ENCODE results near the gene FTSJ3. TPM values are rescaled to one million over a fixed set of nuclear protein-coding genes. Genes with fewer than 3 reads are reported as not detected.
"Not testable (repeated sequence)": the region's sequence is repeated elsewhere in the genome, so short reads cannot be mapped to it uniquely, and the experiment has no call there.

FTSJ3 gene
- total RNA-seq, 1 donor from 2014 or later: 85.1 TPM

DNA sequence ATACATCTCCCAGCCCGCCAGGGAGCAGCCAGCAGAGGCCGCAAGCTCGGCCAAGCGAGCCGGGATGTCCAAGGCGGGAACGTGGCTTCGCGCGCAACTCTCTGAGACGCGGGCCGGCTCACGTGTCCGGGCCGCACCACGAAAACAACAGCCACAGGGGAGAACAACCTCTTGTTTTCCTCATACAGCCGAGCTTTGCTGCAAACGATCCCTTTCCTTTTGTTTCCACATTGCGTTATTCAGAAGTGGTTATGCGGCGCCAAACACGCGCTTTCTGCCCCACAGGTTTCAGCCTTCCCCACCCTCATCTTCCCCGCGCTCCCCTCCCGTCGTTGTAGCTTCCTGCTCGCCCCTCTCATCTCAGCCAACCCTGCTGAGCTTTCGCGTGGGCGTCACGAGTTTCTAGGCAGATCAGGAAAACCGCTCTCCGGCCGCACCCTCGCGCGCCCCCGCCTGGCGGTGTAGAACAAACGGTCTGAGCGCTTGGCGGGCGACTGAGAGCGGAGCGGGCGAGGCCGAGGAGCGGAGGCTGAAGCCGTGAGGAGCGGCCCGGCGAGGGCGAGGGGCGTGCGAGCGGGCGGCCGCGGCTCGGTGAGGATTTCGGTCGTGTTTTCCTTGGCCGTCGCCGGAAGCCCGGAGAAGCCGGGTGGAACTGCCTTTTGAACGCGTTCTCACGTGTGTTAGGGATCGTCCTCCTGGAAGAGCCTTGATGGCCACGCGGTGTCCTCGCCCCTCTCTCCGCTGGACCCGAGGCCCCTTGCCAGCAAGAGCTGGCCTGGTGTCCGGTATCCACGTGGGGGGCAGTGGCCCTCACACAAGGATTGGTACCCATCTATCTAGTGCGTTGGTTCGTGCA, 21.6 kb upstream of the FTSJ3 start:
- Mint-ChIP-seq H3K36me3 (ENCODE audit: low read depth) (no peaks in the 10 kb centered on the region), H3K27me3 (no peaks in the 10 kb centered on the region), H3K9me3 (no peaks in the 10 kb centered on the region), H3K4me3 (peak overlapping the region; percentile 82), H3K27ac (peak overlapping the region; percentile 89), H3K4me1 (peaks cover 21% of the 10 kb centered on the region)
- CTCF ChIA-PET: interaction anchor here (0.6 to 2.0 kb wide), 10 partner anchors 10 to 284 kb away, joined by 3 to 10 read pairs (median 4); partner anchors contain the start of gene PSMC5
- intact Hi-C loops (cut with micrococcal nuclease): loop anchor here (10.0 kb wide), 1 partner anchor 546 kb away; the partner anchor contains the start of gene PECAM1
- TF ChIP-seq, protein P1, sequence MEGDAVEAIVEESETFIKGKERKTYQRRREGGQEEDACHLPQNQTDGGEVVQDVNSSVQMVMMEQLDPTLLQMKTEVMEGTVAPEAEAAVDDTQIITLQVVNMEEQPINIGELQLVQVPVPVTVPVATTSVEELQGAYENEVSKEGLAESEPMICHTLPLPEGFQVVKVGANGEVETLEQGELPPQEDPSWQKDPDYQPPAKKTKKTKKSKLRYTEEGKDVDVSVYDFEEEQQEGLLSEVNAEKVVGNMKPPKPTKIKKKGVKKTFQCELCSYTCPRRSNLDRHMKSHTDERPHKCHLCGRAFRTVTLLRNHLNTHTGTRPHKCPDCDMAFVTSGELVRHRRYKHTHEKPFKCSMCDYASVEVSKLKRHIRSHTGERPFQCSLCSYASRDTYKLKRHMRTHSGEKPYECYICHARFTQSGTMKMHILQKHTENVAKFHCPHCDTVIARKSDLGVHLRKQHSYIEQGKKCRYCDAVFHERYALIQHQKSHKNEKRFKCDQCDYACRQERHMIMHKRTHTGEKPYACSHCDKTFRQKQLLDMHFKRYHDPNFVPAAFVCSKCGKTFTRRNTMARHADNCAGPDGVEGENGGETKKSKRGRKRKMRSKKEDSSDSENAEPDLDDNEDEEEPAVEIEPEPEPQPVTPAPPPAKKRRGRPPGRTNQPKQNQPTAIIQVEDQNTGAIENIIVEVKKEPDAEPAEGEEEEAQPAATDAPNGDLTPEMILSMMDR (IDR thresholded peaks at IDR 0.05): no peak
- DNase-seq (peak; percentile 92), ATAC-seq (ENCODE audit: low read depth) (peak; percentile 98)
- POLR2A ChIA-PET: interaction anchor here (0.5 to 2.5 kb wide), 15 partner anchors 16 to 658 kb away, joined by 3 to 13 read pairs (median 4); partner anchors contain the start of genes CCDC47, CEP95, DDX42 and ERN1

DNA sequence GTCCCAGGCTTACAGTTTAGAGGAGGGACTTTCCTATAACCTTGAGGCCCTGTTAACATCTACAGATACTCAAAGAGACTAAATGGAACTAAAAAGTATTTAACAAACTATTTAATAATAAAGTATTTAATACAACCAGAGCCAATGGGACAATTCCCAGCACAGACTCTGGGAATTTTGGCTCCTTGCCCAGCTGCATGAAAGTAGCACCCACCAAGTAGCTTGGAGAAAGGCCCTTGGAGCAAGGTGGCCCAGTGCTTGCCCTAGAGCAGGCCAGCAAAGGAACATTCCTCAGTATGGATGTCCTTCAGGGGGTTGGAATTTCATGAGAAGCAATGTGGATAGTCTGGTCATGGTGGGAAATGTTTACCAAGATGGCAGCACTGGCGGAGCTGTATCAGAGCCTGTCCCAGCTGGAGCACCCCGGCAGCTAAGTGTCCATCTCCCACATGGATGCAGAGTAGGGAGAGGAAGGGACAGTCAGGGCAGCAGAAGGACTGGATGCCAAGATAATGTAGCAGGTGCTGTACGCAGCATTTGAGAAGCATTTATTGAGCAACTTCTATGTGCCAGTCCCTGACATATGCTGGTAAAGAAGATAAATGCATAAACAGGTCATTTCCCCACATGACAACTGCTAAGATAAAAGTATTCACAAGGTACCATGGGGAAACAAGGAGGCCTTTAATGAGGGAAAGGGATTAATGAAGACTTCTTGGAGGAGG, 20.2 kb upstream of the FTSJ3 start:
- no peak for DNase-seq
- no peaks in the 10 kb centered on the region for H3K36me3 Mint-ChIP-seq (ENCODE audit: low read depth)
- POLR2A ChIA-PET: interaction anchor here (1.4 to 2.5 kb wide), 2 partner anchors 20 to 282 kb away, joined by 3 to 13 read pairs; partner anchors contain the start of genes ERN1, FTSJ3 and PSMC5
- CTCF ChIA-PET: interaction anchor here (2.0 kb wide), 1 partner anchor 18 kb away, joined by 10 read pairs; no protein-coding TSS in a partner anchor
- TF ChIP-seq, protein P1 (IDR thresholded peaks at IDR 0.05): no peak
- no peak for ATAC-seq (ENCODE audit: low read depth)
- H3K27ac Mint-ChIP-seq: no peak overlapping the region
- H3K27me3 Mint-ChIP-seq: no peaks in the 10 kb centered on the region
- peak overlapping the region; percentile 29 for H3K4me3 Mint-ChIP-seq
- no peaks in the 10 kb centered on the region for H3K9me3 Mint-ChIP-seq
- intact Hi-C loops (cut with micrococcal nuclease): loop anchor here (10.0 kb wide), 1 partner anchor 547 kb away; the partner anchor contains the start of gene PECAM1
- peaks cover 26% of the 10 kb centered on the region for H3K4me1 Mint-ChIP-seq

DNA sequence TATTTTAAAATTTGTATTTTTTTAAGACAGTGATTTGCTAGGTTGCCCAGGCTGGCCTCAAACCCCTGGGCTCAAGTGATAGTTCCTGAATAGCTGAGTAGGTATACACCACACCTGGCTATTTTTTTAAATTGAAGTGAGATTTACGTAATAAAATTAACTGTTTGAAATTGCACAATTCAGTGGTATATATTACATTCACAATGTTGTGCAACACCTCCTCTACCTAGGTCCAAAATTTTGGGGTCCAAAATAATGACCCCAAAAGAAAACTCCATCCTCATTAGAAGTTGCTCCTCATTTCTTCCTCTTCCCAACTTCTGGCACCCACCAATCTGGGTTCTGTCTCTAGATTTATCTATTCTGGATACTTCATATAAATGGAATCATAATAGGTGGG, 18.0 kb upstream of the FTSJ3 start:
- ATAC-seq (ENCODE audit: low read depth) (no peak), DNase-seq (no peak)
- H3K4me3 Mint-ChIP-seq: no peak overlapping the region
- H3K36me3 Mint-ChIP-seq (ENCODE audit: low read depth): peaks cover 6% of the 10 kb centered on the region
- peaks cover 39% of the 10 kb centered on the region for H3K4me1 Mint-ChIP-seq
- no peaks in the 10 kb centered on the region for H3K9me3 Mint-ChIP-seq
- intact Hi-C loops (cut with micrococcal nuclease): loop anchor here (10.0 kb wide), 1 partner anchor 549 kb away; the partner anchor contains the start of gene PECAM1
- H3K27ac Mint-ChIP-seq: no peak overlapping the region
- no peaks in the 10 kb centered on the region for H3K27me3 Mint-ChIP-seq
- ChIA-PET CTCF (no interaction called here), POLR2A (no interaction called here)
- TF ChIP-seq, protein P1 (IDR thresholded peaks at IDR 0.05): no peak

DNA sequence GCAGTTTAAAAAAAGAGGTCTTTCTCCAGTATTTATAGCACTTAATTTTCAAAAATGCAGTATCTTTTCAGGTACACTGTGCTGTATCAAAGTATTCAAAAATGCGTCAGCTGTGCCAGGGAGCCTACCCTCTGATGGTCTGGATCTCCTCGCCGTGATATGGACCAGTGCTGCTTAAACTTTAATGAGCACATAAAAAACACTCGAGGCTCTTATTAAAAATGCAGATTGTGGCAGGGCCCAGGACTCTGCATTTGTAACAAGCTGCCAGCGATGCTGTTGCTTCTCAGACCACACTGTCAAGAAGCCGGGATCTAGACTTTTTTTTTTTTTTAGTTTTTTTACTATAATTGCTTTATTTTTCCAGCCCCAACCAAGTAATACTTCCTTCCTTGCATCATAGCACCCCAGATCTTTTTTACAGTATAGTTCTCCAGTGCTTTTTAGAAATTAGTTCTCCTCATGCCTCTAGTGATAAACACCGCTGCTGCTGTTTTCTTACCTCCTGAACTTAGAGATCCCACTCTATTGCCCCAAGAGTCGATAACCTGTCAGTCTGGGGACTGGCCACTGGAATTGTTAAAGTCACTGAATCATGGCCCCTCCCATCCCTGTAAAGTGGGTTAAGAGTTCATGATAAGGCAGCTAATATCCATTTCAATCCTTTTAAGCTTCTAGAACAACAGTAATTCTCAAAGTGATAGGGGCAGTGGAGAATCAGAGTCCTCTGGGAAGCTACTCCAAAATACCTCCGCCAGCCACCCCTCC, 16.6 kb upstream of the FTSJ3 start:
- Mint-ChIP-seq H3K27ac (peak overlapping the region; percentile 95), H3K27me3 (no peaks in the 10 kb centered on the region), H3K9me3 (no peaks in the 10 kb centered on the region), H3K4me3 (peak overlapping the region; percentile 88), H3K36me3 (ENCODE audit: low read depth) (peaks cover 6% of the 10 kb centered on the region), H3K4me1 (peaks cover 48% of the 10 kb centered on the region)
- DNase-seq (no peak), ATAC-seq (ENCODE audit: low read depth) (no peak)
- POLR2A ChIA-PET: interaction anchor here (0.5 to 8.3 kb wide), 32 partner anchors 8 to 1189 kb away, joined by 3 to 112 read pairs (median 6); partner anchors contain the start of genes CCDC47, CEP95, DDX42 and DDX5
- CTCF ChIA-PET: interaction anchor here (0.5 kb wide), 1 partner anchor 43 kb away, joined by 4 read pairs; no protein-coding TSS in a partner anchor
- TF ChIP-seq, protein P1 (IDR thresholded peaks at IDR 0.05): no peak
- intact Hi-C loops (cut with micrococcal nuclease): loop anchor here (1.0 to 10.0 kb wide), 10 partner anchors 17 to 819 kb away; partner anchors contain the start of genes CCDC47, CEP95, DCAF7 and DDX5

DNA sequence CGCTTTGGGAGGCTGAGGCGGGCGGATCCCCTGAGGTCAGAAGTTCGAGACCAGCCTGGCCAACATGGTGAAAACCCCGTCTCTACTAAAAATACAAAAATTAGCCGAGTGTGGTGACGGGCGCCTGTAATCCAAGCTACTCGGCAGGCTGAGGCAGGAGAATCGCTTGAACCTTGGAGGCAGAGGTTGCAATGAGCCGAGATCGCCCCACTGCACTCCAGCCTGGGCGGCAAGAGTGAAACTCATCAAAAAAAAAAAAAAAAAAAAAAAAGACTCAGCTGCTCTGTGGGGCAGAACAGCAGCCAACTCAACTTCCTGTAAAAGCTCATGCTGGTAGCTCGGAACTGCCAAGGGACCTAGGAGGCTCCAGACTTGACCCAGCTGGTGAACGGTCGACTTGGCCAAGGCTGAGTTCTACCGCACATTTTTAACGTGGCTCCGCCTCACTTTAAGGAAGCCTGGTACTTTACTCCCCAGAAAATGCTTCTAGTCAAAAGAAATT, 16.0 kb upstream of the FTSJ3 start:
- not testable (repeated sequence) for DNase-seq; H3K9me3 Mint-ChIP-seq; H3K27me3 Mint-ChIP-seq; H3K36me3 Mint-ChIP-seq (ENCODE audit: low read depth)
- ChIA-PET POLR2A (interaction anchor here (0.5 to 8.3 kb wide), 37 partner anchors 9 to 1189 kb away, joined by 3 to 112 read pairs (median 6); partner anchors contain the start of genes CCDC47, CEP95, DDX42 and DDX5), CTCF (interaction anchor here (0.5 to 1.2 kb wide), 2 partner anchors 17 to 44 kb away, joined by 4 read pairs; partner anchors contain the start of gene PSMC5)
- peak overlapping the region; percentile 95 for H3K27ac Mint-ChIP-seq
- intact Hi-C loops (cut with micrococcal nuclease): loop anchor here (1.0 to 10.0 kb wide), 10 partner anchors 16 to 819 kb away; partner anchors contain the start of genes CCDC47, CEP95, DCAF7 and DDX5
- peaks cover 49% of the 10 kb centered on the region for H3K4me1 Mint-ChIP-seq
- peak; percentile 32 for ATAC-seq (ENCODE audit: low read depth)
- H3K4me3 Mint-ChIP-seq: peak overlapping the region; percentile 88

Measured in activated B cell treated with CpG ODN at 0.5 μM for 24 hours (primary cell).